CD14-positive monocyte (primary cell): ENCODE results near the gene ISLR. TPM values are rescaled to one million over a fixed set of nuclear protein-coding genes. Genes with fewer than 3 reads are reported as not detected.

Experiments
- DNase-seq, 3 donors: peaks; one replicate each; pipeline ENCODE4 v3.0.0-alpha.2; 2011 to 2022
- H2AFZ ChIP-seq: 2 replicates; pipeline ENCODE4 v1.6.0; 2012; ENCODE audit warnings: mild to moderate bottlenecking, low read depth, low read length, inconsistent platforms; ENCODE audit not compliant: insufficient read depth, poor library complexity, severe bottlenecking
- H3K27ac ChIP-seq, 2 donors: 1 replicate in 1 of 2; 2 replicates in 1 of 2; pipeline ENCODE4 v1.5.1; 2012 to 2013; ENCODE audit warnings: low read length in 2 of 2, control low read depth in 1 of 2, inconsistent platforms in 1 of 2, low read depth in 1 of 2, mild to moderate bottlenecking in 1 of 2
- H3K27me3 ChIP-seq, 2 donors: one replicate each; pipeline versions ENCODE4 v1.6.0 to v1.6.1; 2011 to 2013; ENCODE audit warnings: low read length in 2 of 2; ENCODE audit not compliant: control insufficient read depth in 2 of 2, insufficient read depth in 2 of 2
- H3K36me3 ChIP-seq, 2 donors: replicated peaks in 1 of 2; 1 replicate in 1 of 2; 2 replicates in 1 of 2; pipeline versions ENCODE4 v1.5.1 to v1.6.1; 2012 to 2013; ENCODE audit warnings: low read length in 2 of 2, control low read depth in 1 of 2, inconsistent platforms in 1 of 2, mild to moderate bottlenecking in 1 of 2; ENCODE audit not compliant: insufficient read depth in 2 of 2, control insufficient read depth in 1 of 2
- H3K4me1 ChIP-seq, 2 donors: 1 replicate in 1 of 2; 2 replicates in 1 of 2; pipeline versions ENCODE4 v1.5.1 to v1.6.1; 2012 to 2013; ENCODE audit warnings: low read length in 2 of 2, control low read depth in 1 of 2, inconsistent platforms in 1 of 2, mild to moderate bottlenecking in 1 of 2, moderate library complexity in 1 of 2; ENCODE audit not compliant: insufficient read depth in 2 of 2, control insufficient read depth in 1 of 2
- H3K4me2 ChIP-seq: replicated peaks from 2 replicates; pipeline ENCODE3; 2012; ENCODE audit warnings: low read length, moderate library complexity, mild to moderate bottlenecking; ENCODE audit not compliant: poor library complexity, severe bottlenecking; ENCODE audit errors: extremely low read depth
- H3K4me3 ChIP-seq, 3 experiments: fragments of 200-600 bp in 1 of 3; sonication (generic) in 1 of 3; replicated peaks in 1 of 3; 1 replicate in 2 of 3; 2 replicates in 1 of 3; pipeline ENCODE4 v1.5.1; 2011 to 2013; ENCODE audit warnings: low read length in 3 of 3, mild to moderate bottlenecking in 3 of 3, control low read depth in 2 of 3, low read depth in 2 of 3, inconsistent platforms in 1 of 3, moderate library complexity in 1 of 3
- H3K79me2 ChIP-seq: 2 replicates; pipeline ENCODE4 v1.6.0; 2012; ENCODE audit warnings: mild to moderate bottlenecking, control low read depth, inconsistent platforms, low read length, moderate library complexity; ENCODE audit not compliant: insufficient read depth
- H3K9ac ChIP-seq: 2 replicates; pipeline ENCODE4 v1.6.0; 2017; ENCODE audit warnings: low read length, mild to moderate bottlenecking; ENCODE audit not compliant: insufficient read depth, poor library complexity, severe bottlenecking
- H3K9me3 ChIP-seq, 2 donors: replicated peaks in 1 of 2; 1 replicate in 1 of 2; 2 replicates in 1 of 2; pipeline versions ENCODE4 v1.5.1 to v1.6.1; 2012 to 2013; ENCODE audit warnings: low read length in 2 of 2, control low read depth in 1 of 2; ENCODE audit not compliant: control insufficient read depth in 1 of 2, insufficient read depth in 1 of 2
- H4K20me1 ChIP-seq: 2 replicates; pipeline ENCODE4 v1.6.0; 2012; ENCODE audit warnings: mild to moderate bottlenecking, low read length, control low read depth, moderate library complexity; ENCODE audit not compliant: insufficient read depth
- H3K27ac Mint-ChIP-seq, 7 donors: one replicate each; pipeline ENCODE4 v1.8.0; 2020; ENCODE audit warnings: mild to moderate bottlenecking in 7 of 7, mixed read lengths in 7 of 7, moderate library complexity in 6 of 7, inconsistent platforms in 2 of 7
- H3K27me3 Mint-ChIP-seq, 3 donors: one replicate each; pipeline ENCODE4 v1.8.0; 2021 to 2022; ENCODE audit warnings: low read depth in 3 of 3, mild to moderate bottlenecking in 3 of 3, mixed read lengths in 3 of 3, moderate library complexity in 3 of 3, inconsistent platforms in 1 of 3
- H3K36me3 Mint-ChIP-seq, 2 donors: one replicate each; pipeline ENCODE4 v1.8.0; 2020; ENCODE audit warnings: mixed read lengths in 2 of 2, inconsistent platforms in 1 of 2, mild to moderate bottlenecking in 1 of 2
- H3K4me1 Mint-ChIP-seq: one replicate; pipeline ENCODE4 v1.8.0; 2020; ENCODE audit warnings: mild to moderate bottlenecking, mixed read lengths
- H3K4me3 Mint-ChIP-seq, 2 donors: one replicate each; pipeline ENCODE4 v1.8.0; 2020; ENCODE audit warnings: mild to moderate bottlenecking in 2 of 2, mixed read lengths in 2 of 2, moderate library complexity in 1 of 2
- H3K9me3 Mint-ChIP-seq, 7 donors: one replicate each; pipeline ENCODE4 v1.8.0; 2020 to 2022; ENCODE audit warnings: mixed read lengths in 7 of 7, mild to moderate bottlenecking in 6 of 7, moderate library complexity in 6 of 7, inconsistent platforms in 2 of 7
- CTCF ChIP-seq: fragments of 200-600 bp; IDR thresholded peaks from one replicate; pipeline ENCODE4 v1.8.0; 2022; ENCODE audit warnings: antibody characterized with exemption, mild to moderate bottlenecking
- WGBS: methylation state at CpG from one replicate; pipeline ENCODE4 v1.1.5; 2013; ENCODE audit warnings: missing lambda C conversion rate; ENCODE audit not compliant: insufficient coverage; 5-methylcytosine and 5-hydroxymethylcytosine counted together
- intact Hi-C, 2 donors: fragments of 100-400 bp; cut with micrococcal nuclease; formaldehyde crosslinking; loops; one replicate each; pipeline versions ENCODE4 v1.15.0 to v1.15.1; 2023
- polyA plus RNA-seq, 3 donors: library from polyadenylated mRNA; depleted of rRNA in 1 of 3; unstranded in 2 of 3; stranded (reverse) in 1 of 3; fragments of 300-500 nt in 2 of 3; fragments of >200 nt in 1 of 3; fragmentation: Illumina TruSeq in 2 of 3; gene quantifications; 1 replicate in 2 of 3; 2 replicates in 1 of 3; pipeline ENCODE4 v1.2.3, GENCODE V29; 2012 to 2021

Gene ISLR
- polyA plus RNA-seq, 3 donors = not detected

- H3K4me3 ChIP-seq = no peak overlapping the region
- no peaks in the 10 kb centered on the region for H3K36me3 ChIP-seq
- H3K9me3 ChIP-seq = no peaks in the 10 kb centered on the region
- no peak overlapping the region for H2AFZ ChIP-seq
- H3K4me1 Mint-ChIP-seq = peaks cover 5% of the 10 kb centered on the region
- H3K36me3 Mint-ChIP-seq = no peaks in the 10 kb centered on the region
- H3K9me3 Mint-ChIP-seq = no peaks in the 10 kb centered on the region
- DNase-seq = no peak
- peaks cover 0 to 3% (median 1%) of the 10 kb centered on the region in 3 donors for H3K27me3 Mint-ChIP-seq
- H3K4me1 ChIP-seq = peaks cover 6% of the 10 kb centered on the region in 2 donors
- H3K4me3 Mint-ChIP-seq = no peak overlapping the region
- H3K27me3 ChIP-seq = no peaks in the 10 kb centered on the region
- intact Hi-C loops = no loop called here
- no peak for TF ChIP-seq CTCF
- no peak overlapping the region for H3K4me2 ChIP-seq
- no peaks in the 10 kb centered on the region for H3K79me2 ChIP-seq
- H3K9ac ChIP-seq = no peak overlapping the region
- no peak overlapping the region for H3K27ac Mint-ChIP-seq
- WGBS = 82% methylated on average over 7 of the region's 7 CpGs
- H3K27ac ChIP-seq = no peak overlapping the region
- H4K20me1 ChIP-seq = no peaks in the 10 kb centered on the region
Measured at GRCh38 chr15:74196175-74196574, 22.7 kb downstream of the ISLR start.

- Mint-ChIP-seq H3K36me3 (no peaks in the 10 kb centered on the region), H3K27ac (no peak overlapping the region), H3K9me3 (no peaks in the 10 kb centered on the region), H3K4me3 (no peak overlapping the region), H3K27me3 (peaks cover 0 to 3% (median 3%) of the 10 kb centered on the region in 3 donors), H3K4me1 (peaks cover 5% of the 10 kb centered on the region)
- Histone ChIP-seq H4K20me1 (no peaks in the 10 kb centered on the region), H2AFZ (no peak overlapping the region), H3K9me3 (no peaks in the 10 kb centered on the region), H3K79me2 (no peaks in the 10 kb centered on the region), H3K36me3 (no peaks in the 10 kb centered on the region), H3K4me3 (no peak overlapping the region), H3K27ac (no peak overlapping the region), H3K4me2 (no peak overlapping the region), H3K9ac (no peak overlapping the region), H3K4me1 (peaks cover 6% of the 10 kb centered on the region in 2 donors), H3K27me3 (no peaks in the 10 kb centered on the region)
- intact Hi-C loops = no loop called here
- no peak for TF ChIP-seq CTCF
- no peak for DNase-seq
- WGBS = 100% methylated on average over 4 of the region's 9 CpGs
Measured at GRCh38 chr15:74197176-74197965, 23.9 kb downstream of the ISLR start.
